Right lobe of liver (tissue), 6 donors: ENCODE results near the gene ANLN. TPM values are rescaled to one million over a fixed set of nuclear protein-coding genes. Genes with fewer than 3 reads are reported as not detected.
"Not testable (repeated sequence)": the region's sequence is repeated elsewhere in the genome, so short reads cannot be mapped to it uniquely, and the experiment has no call there.

Experiments
- ATAC-seq, 4 donors: fragments of 200-7000 bp; cut with Tn5 transposase; one replicate each; pipeline ENCODE4 v1.9.1; 2020; ENCODE audit warnings: mild to moderate bottlenecking in 4 of 4, moderate library complexity in 4 of 4
- DNase-seq, 3 donors: peaks; one replicate each; pipeline ENCODE4 v3.0.0-alpha.2; 2020
- H3K27ac ChIP-seq, 3 donors: fragments of 200-600 bp; one replicate each; pipeline ENCODE4 v1.8.0; 2022
- H3K27me3 ChIP-seq, 2 donors: fragments of 200-600 bp; one replicate each; pipeline ENCODE4 v1.8.0; 2022
- H3K36me3 ChIP-seq, 4 donors: fragments of 200-600 bp; sonication (generic) in 1 of 4; one replicate each; pipeline versions ENCODE4 v1.5.1 to v1.8.0; 2017 to 2022; ENCODE audit warnings: control low read depth in 1 of 4
- H3K4me1 ChIP-seq, 4 donors: fragments of 200-600 bp; sonication (generic) in 1 of 4; one replicate each; pipeline versions ENCODE4 v1.5.1 to v1.8.0; 2017 to 2022; ENCODE audit warnings: control low read depth in 1 of 4
- H3K4me3 ChIP-seq, 3 donors: fragments of 200-600 bp; one replicate each; pipeline ENCODE4 v1.8.0; 2022
- H3K9me3 ChIP-seq, 4 donors: fragments of 200-600 bp; sonication (generic) in 1 of 4; one replicate each; pipeline versions ENCODE4 v1.5.1 to v1.8.0; 2017 to 2022; ENCODE audit warnings: control low read depth in 1 of 4
- POLR2A ChIP-seq: fragments of 450-650 bp; IDR thresholded peaks from one replicate; pipeline ENCODE4 v1.6.1; 2017; ENCODE audit warnings: antibody characterized with exemption, mild to moderate bottlenecking
- WGBS: methylation state at CpG from one replicate; pipeline ENCODE4 v1.1.6; 2018; ENCODE audit warnings: low coverage, low lambda C conversion rate; ENCODE audit not compliant: insufficient coverage; ENCODE audit errors: missing lambda C conversion rate; 5-methylcytosine and 5-hydroxymethylcytosine counted together
- intact Hi-C, 2 donors: fragments of 100-400 bp; cut with DNase I; formaldehyde crosslinking; loops; one replicate each; pipeline versions ENCODE4 v1.11.2 to v1.14.1; 2022
- total RNA-seq, 6 experiments: library from RNA; depleted of rRNA in 2 of 6; stranded (reverse); fragments of >200 nt in 2 of 6; fragmentation: NEBNext Ultra II Directional in 3 of 6; extraction: Animal tissue kit (Norgen Biotek cat#: 25700) in 3 of 6; gene quantifications; one replicate each; pipeline versions ENCODE4 v1.1.0 to v1.2.4, GENCODE V29; 2016 to 2023
- TF ChIP-seq, protein P1 (sequence below), 4 donors: fragments of 200-600 bp in 3 of 4; fragments of 450-650 bp in 1 of 4; IDR thresholded peaks; one replicate each; pipeline versions ENCODE4 v1.5.1 to v1.8.0; 2016 to 2022; ENCODE audit warnings: antibody characterized with exemption in 4 of 4, mild to moderate bottlenecking in 2 of 4
- donor health status: DM: no; HTN: yes; CAD: no.
- donor health status: DM: no; HTN: no; CAD: no.
- donor health status: DM: no; HTN: no; CAD: no.
- donor health status: DM: no; HTN: yes; CAD: no.
- donor health status: DM: no; HTN: yes; CAD: no.

ANLN gene
- total RNA-seq, 6 experiments from 2014 or later, result 0.44 to 7.8 (median 2.2) TPM

DNA sequence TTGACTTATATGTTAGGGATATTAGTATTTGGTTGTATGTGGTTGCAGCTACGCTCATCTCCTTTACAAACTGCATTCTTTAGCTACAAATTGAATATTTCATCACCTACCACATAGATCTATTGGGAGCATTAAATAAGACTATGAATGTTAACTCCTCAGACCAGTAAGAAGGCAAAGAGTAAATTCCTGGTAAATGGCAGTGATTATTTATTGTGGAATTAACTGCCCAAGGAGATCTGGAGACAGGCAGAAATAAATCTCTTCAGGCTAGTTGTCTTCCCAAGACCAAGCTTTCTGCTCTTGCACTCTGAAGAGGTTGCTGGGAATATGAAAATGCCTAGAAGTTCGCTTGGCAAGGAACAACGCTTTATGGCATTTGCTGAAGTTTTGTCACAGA lies 74.6 kb downstream of the ANLN start:
- DNase-seq, result no peak
- H3K27ac ChIP-seq, result no peak overlapping the region
- no peaks in the 10 kb centered on the region for H3K9me3 ChIP-seq
- no peaks in the 10 kb centered on the region for H3K36me3 ChIP-seq
- peaks cover 0 to 17% (median 3%) of the 10 kb centered on the region in 4 donors for H3K4me1 ChIP-seq
- no peak for ATAC-seq
- no peak overlapping the region for H3K4me3 ChIP-seq
- no peaks in the 10 kb centered on the region for H3K27me3 ChIP-seq
- intact Hi-C loops, result no loop called here
- WGBS, result 61% methylated on average over 3 of the region's 3 CpGs
- TF ChIP-seq POLR2A, result no peak
- TF ChIP-seq, protein P1, sequence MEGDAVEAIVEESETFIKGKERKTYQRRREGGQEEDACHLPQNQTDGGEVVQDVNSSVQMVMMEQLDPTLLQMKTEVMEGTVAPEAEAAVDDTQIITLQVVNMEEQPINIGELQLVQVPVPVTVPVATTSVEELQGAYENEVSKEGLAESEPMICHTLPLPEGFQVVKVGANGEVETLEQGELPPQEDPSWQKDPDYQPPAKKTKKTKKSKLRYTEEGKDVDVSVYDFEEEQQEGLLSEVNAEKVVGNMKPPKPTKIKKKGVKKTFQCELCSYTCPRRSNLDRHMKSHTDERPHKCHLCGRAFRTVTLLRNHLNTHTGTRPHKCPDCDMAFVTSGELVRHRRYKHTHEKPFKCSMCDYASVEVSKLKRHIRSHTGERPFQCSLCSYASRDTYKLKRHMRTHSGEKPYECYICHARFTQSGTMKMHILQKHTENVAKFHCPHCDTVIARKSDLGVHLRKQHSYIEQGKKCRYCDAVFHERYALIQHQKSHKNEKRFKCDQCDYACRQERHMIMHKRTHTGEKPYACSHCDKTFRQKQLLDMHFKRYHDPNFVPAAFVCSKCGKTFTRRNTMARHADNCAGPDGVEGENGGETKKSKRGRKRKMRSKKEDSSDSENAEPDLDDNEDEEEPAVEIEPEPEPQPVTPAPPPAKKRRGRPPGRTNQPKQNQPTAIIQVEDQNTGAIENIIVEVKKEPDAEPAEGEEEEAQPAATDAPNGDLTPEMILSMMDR (IDR thresholded peaks at IDR 0.05), result no peak

DNA sequence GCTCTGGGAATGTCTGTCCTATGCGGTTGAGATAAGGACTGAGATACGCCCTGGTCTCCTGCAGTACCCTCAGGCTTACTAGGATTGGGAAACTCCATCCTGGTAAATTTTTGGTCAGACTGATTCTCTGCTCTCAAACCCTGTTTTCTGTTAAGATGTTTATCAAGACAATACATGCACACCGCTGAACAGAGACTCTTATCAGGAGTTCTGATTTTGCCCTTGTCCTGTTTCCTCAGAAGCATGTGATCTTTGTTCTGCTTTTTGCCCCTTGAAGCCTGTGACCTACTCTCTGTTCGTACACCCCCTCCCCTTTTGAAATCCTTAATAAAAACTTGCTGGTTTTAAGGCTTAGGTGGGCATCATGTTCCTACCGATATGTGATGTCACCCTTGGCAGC lies 76.3 kb downstream of the ANLN start:
- DNase-seq, H3K36me3 ChIP-seq, H3K27me3 ChIP-seq, ATAC-seq, intact Hi-C loops, H3K4me3 ChIP-seq, H3K27ac ChIP-seq, H3K9me3 ChIP-seq: not testable (repeated sequence)
- H3K4me1 ChIP-seq, result peaks cover 0 to 21% (median 5%) of the 10 kb centered on the region in 4 donors
- WGBS, result 62% methylated on average over 4 of the region's 5 CpGs

DNA sequence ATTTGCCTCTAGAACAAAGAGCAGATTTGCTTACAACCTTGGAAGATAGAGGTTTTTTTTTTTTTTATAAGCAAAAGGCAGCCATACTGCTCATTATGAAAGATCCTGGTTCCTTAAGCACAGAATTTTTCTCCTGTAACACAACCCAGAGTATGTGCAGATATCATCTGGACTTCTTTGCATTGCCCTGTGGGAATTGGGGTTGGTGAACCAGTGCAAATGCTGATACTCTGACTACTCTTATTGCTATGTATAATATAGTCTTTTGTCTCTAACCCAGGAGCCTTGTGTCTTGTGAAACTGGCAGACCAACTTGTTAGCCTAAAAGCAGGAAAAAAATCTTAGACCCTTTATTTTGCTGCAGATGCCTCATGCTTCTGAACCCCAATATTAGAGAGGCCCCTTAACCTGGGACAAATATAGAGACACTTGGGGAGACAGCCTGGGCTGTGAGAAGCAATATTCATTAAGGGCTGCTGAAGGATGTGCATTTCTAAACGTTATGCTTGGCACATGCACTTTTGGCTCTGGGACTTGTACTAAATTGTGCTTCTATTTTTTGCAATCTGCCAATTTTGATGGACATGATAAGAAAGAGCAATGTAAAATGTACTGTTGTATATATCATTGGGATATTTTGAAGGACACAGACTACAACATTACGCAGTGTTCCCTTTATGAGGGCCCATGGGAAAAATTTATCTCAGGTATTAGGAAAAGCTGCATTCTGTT lies 78.9 kb downstream of the ANLN start:
- TF ChIP-seq, protein P1 (IDR thresholded peaks at IDR 0.05), result no peak
- no peak for TF ChIP-seq POLR2A
- peaks cover 0 to 20% (median 2%) of the 10 kb centered on the region in 4 donors for H3K4me1 ChIP-seq
- no peaks in the 10 kb centered on the region for H3K27me3 ChIP-seq
- H3K4me3 ChIP-seq, result no peak overlapping the region
- 45% methylated on average over 2 of the region's 2 CpGs for WGBS
- no peaks in the 10 kb centered on the region for H3K36me3 ChIP-seq
- DNase-seq, result no peak
- intact Hi-C loops, result no loop called here
- no peaks in the 10 kb centered on the region for H3K9me3 ChIP-seq
- no peak overlapping the region for H3K27ac ChIP-seq
- no peak for ATAC-seq

DNA sequence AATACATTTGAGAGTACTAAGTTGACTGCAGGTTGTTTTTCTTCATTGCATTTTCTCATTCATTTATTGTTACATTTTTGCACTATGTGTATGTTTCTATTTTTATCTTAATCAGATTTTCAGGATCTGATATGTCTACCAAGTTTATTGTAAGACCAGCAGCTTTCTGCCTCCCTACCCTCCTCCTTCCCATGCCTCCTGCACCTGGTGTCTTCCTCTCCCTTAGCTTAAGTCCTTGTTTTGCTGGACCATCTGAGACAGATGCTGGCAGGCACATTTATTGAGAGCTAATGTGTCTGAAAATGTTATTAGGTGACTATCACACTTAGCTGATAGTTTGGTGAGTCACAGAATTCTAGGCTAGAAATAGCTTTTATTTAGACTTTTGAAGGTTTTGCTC lies 79.6 kb downstream of the ANLN start:
- intact Hi-C loops, result no loop called here
- Histone ChIP-seq H3K4me3 (no peak overlapping the region), H3K36me3 (no peaks in the 10 kb centered on the region), H3K4me1 (peaks cover 0 to 20% (median 2%) of the 10 kb centered on the region in 4 donors), H3K27me3 (no peaks in the 10 kb centered on the region), H3K9me3 (no peaks in the 10 kb centered on the region), H3K27ac (no peak overlapping the region)
- ATAC-seq (no peak), DNase-seq (no peak)
- TF ChIP-seq POLR2A, result no peak
- TF ChIP-seq, protein P1 (IDR thresholded peaks at IDR 0.05), result no peak

DNA sequence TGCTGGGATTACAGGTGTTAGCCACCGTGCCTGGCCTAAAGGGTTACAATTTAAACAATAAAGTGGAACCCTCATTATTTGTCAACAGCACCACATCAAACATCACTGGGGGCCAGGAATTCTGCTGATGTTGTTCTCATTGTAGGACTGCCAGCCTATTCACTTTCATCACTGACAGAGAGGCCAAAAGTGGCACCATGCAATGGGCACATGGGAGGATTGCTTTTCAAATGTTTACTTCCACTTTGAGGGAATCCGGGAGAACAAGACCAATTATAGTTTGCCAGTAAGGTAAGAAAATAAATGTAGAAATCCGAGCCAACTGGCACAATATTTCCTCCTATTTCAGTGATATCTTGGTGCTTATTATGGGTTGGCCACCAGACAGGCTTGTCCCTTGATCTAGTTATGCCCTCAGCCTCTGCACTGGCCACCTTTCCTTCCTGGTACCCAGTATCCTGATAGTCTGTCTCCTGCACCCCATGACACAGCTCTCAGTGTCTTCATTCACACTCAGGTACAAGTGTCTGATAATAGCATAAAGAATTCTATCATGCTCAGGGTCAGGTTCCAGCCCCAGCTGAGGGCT lies 82.6 kb downstream of the ANLN start:
- Histone ChIP-seq H3K4me1 (peaks cover 0 to 20% (median 2%) of the 10 kb centered on the region in 4 donors), H3K36me3 (no peaks in the 10 kb centered on the region), H3K9me3 (no peaks in the 10 kb centered on the region), H3K27ac (peak overlapping the region; percentile 38 to 71 (median 55)), H3K27me3 (no peaks in the 10 kb centered on the region), H3K4me3 (no peak overlapping the region)
- intact Hi-C loops, result no loop called here
- ATAC-seq, result peak; percentile 70 to 83 (median 72)
- TF ChIP-seq POLR2A, result no peak
- TF ChIP-seq, protein P1 (IDR thresholded peaks at IDR 0.05), result no peak
- peak in 1 of 3 donors; percentile 74 for DNase-seq
- 4% methylated on average over 3 of the region's 3 CpGs for WGBS
